ACHN (cell line): ENCODE data around the gene PI4KB.

Experiments used
- DNase-seq: peaks from one replicate; pipeline ENCODE4 v3.0.0-alpha.2; 2015
- in situ Hi-C: cut with HindIII; loops from 2 replicates; pipeline ENCODE4 v1.10.0; 2017; ENCODE audit warnings: low sequenced_read_pairs, low pct_ligation_motif_present, low pct_unique_long_range_greater_than_20kb

PI4KB gene

GRCh38 chr1:151251656-151252470, 75.4 kb downstream of the PI4KB start:
- in situ Hi-C loops = no loop called here

DNA sequence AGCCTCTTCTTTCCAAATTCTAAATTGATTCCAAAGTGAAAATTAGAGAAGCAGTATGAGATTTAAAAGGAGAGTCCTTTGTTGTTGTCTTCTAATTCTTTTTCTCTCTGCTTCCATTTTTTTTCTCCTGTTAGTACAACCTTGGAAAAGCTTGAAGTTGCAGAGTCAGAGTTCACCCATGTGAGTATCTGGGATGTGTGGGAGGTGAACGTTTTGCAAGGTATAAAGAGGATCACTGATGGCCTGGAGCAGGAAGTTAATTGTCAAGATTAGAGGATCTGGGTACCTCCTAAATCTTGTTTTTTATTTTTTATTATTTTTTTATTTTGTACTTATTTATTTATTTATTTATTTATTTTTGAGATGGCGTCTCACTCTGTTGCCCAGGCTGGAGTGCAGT, 80.4 kb downstream of the PI4KB start:
- in situ Hi-C loops = no loop called here
- DNase-seq = no peak

More at GRCh38 chr1:151251656-151252470, 75.4 kb downstream of the PI4KB start:
- DNase-seq = peak; percentile 88

- in situ Hi-C loops = no loop called here
- DNase-seq = no peak
Measured at GRCh38 chr1:151243683-151244216, 83.5 kb downstream of the PI4KB start.

- no peak for DNase-seq
- in situ Hi-C loops = no loop called here
Measured at GRCh38 chr1:151242442-151242841, 84.8 kb downstream of the PI4KB start.
